HCT116 (cell line): ENCODE data around the gene MAPK8. TPM values are rescaled to one million over a fixed set of nuclear protein-coding genes. Genes with fewer than 3 reads are reported as not detected.

Experiments used
- ATAC-seq: fragments of 200-7000 bp; cut with Tn5 transposase; 2 replicates; pipeline ENCODE4 v1.9.1; 2020; ENCODE audit warnings: mild to moderate bottlenecking, moderate library complexity
- BruUV-seq: library from RNA; stranded (reverse); fragments of 400-500 nt; replicated peaks from 2 replicates; lab custom pipeline; 2021; lab: Mats Ljungman, UMichigan
- CTCF ChIA-PET: fragments of 300-600 bp; sonication (Branson Sonifier 250); formaldehyde crosslinking; loops from one replicate; lab custom pipeline; 2021; ENCODE audit warnings: antibody characterized with exemption; lab: Charles Lee
- POLR2A ChIA-PET: fragments of 300-600, 350-600 bp; sonication (Branson Sonifier 250); formaldehyde crosslinking; loops from one replicate; lab custom pipeline; 2021; ENCODE audit warnings: antibody characterized with exemption; lab: Charles Lee
- RAD21 ChIA-PET, 2 experiments: fragments of 300-600 bp; sonication (Branson Sonifier 250); formaldehyde crosslinking; loops; one replicate each; lab custom pipeline; 2023; ENCODE audit warnings: low total read pairs in 2 of 2; ENCODE audit not compliant: uncharacterized antibody in 2 of 2, unreplicated experiment in 2 of 2, low non-redundant PET in 1 of 2; lab: Charles Lee
- DNase-seq: peaks from one replicate; pipeline ENCODE4 v3.0.0-alpha.2; 2010; ENCODE audit warnings: low read depth, low spot score
- H2AFZ ChIP-seq: fragments of 200-600 bp; shearing (Covaris generic), sonication (generic); 2 replicates; pipeline ENCODE4 v1.6.1; 2017; ENCODE audit warnings: low read depth, mixed run types, mixed read lengths, antibody characterized with exemption, low read length; ENCODE audit not compliant: poor library complexity, severe bottlenecking
- H3K27ac ChIP-seq: 2 replicates; pipeline ENCODE4 v1.5.1; 2012; ENCODE audit warnings: low read depth, low read length
- H3K27me3 ChIP-seq: fragments of 200-600 bp; sonication (generic); 2 replicates; pipeline ENCODE4 v1.6.1; 2016; ENCODE audit warnings: mixed run types, low read length, mixed read lengths; ENCODE audit not compliant: insufficient read depth
- H3K36me3 ChIP-seq, 2 experiments: fragments of 200-500 bp in 1 of 2; fragments of 200-600 bp in 1 of 2; sonication (Bioruptor generic) in 1 of 2; sonication (generic) in 1 of 2; 2 replicates each; pipeline versions ENCODE4 v1.5.1 to v1.6.1; 2014 to 2016; ENCODE audit warnings: low read length in 2 of 2, inconsistent platforms in 1 of 2, mixed read lengths in 1 of 2, mixed run types in 1 of 2; ENCODE audit not compliant: insufficient read depth in 2 of 2, control insufficient read depth in 1 of 2
- H3K4me1 ChIP-seq, 2 experiments: fragments of 200-600 bp in 1 of 2; sonication (generic) in 1 of 2; 2 replicates each; pipeline versions ENCODE4 v1.5.1 to v1.6.1; 2012 to 2017; ENCODE audit warnings: low read length in 2 of 2, inconsistent platforms in 1 of 2, mild to moderate bottlenecking in 1 of 2, mixed read lengths in 1 of 2, mixed run types in 1 of 2, moderate library complexity in 1 of 2; ENCODE audit not compliant: insufficient read depth in 2 of 2, control insufficient read depth in 1 of 2
- H3K4me2 ChIP-seq: fragments of 200-600 bp; sonication (generic); 2 replicates; pipeline ENCODE4 v1.6.1; 2017; ENCODE audit warnings: mixed run types, low read length, mixed read lengths
- H3K4me3 ChIP-seq, 2 experiments: fragments of 200-600 bp in 1 of 2; sonication (generic) in 1 of 2; replicated peaks in 1 of 2; 2 replicates each; pipeline ENCODE4 v1.5.1; 2011 to 2016; ENCODE audit warnings: low read length in 2 of 2, control low read depth in 1 of 2, low read depth in 1 of 2, mild to moderate bottlenecking in 1 of 2, mixed read lengths in 1 of 2, mixed run types in 1 of 2
- H3K79me2 ChIP-seq: fragments of 200-600 bp; sonication (generic); 2 replicates; pipeline ENCODE4 v1.6.1; 2017; ENCODE audit warnings: mild to moderate bottlenecking, mixed run types, low read length, moderate library complexity, mixed read lengths; ENCODE audit not compliant: insufficient read depth
- H3K9ac ChIP-seq: fragments of 200-600 bp; sonication (generic); 2 replicates; pipeline ENCODE4 v1.6.1; 2016; ENCODE audit warnings: low read length, mixed read lengths
- H3K9me2 ChIP-seq: fragments of 200-600 bp; sonication (generic), shearing (Covaris generic); 2 replicates; pipeline ENCODE4 v1.6.1; 2017; ENCODE audit warnings: mixed run types, mild to moderate bottlenecking, moderate library complexity; ENCODE audit not compliant: insufficient read depth
- H3K9me3 ChIP-seq, 2 experiments: fragments of 200-500 bp in 1 of 2; fragments of 200-600 bp in 1 of 2; sonication (Bioruptor generic) in 1 of 2; sonication (generic) in 1 of 2; 2 replicates each; pipeline ENCODE4 v1.6.1; 2014 to 2017; ENCODE audit warnings: low read length in 2 of 2, mixed read lengths in 2 of 2, inconsistent platforms in 1 of 2, low read depth in 1 of 2, mild to moderate bottlenecking in 1 of 2, mixed run types in 1 of 2, moderate library complexity in 1 of 2; ENCODE audit not compliant: control insufficient read depth in 1 of 2, insufficient read depth in 1 of 2
- H4K20me1 ChIP-seq: fragments of 200-600 bp; sonication (generic), shearing (Covaris generic); 2 replicates; pipeline ENCODE4 v1.6.1; 2017; ENCODE audit warnings: mixed run types, mild to moderate bottlenecking, moderate library complexity; ENCODE audit not compliant: insufficient read depth
- ATF3 ChIP-seq: IDR thresholded peaks from 2 replicates; pipeline ENCODE4 v1.6.1; 2012
- CEBPB ChIP-seq: IDR thresholded peaks from 2 replicates; pipeline ENCODE4 v1.6.1; 2012; ENCODE audit warnings: low read depth
- EGR1 ChIP-seq: IDR thresholded peaks from 2 replicates; pipeline ENCODE4 v1.6.1; 2012; ENCODE audit warnings: low read depth
- POLR2A ChIP-seq: IDR thresholded peaks from 2 replicates; pipeline ENCODE4 v1.7.0; 2011; ENCODE audit warnings: borderline replicate concordance; ENCODE audit not compliant: insufficient read depth, insufficient read length; ENCODE audit errors: extremely low read depth
- POLR2AphosphoS5 ChIP-seq: IDR thresholded peaks from 2 replicates; pipeline ENCODE4 v1.6.1; 2011; ENCODE audit warnings: mild to moderate bottlenecking, low read depth, low read length, moderate library complexity
- SP1 ChIP-seq: IDR thresholded peaks from 2 replicates; pipeline ENCODE4 v1.6.1; 2012; ENCODE audit warnings: low read depth
- SRF ChIP-seq: IDR thresholded peaks from 2 replicates; pipeline ENCODE4 v1.6.1; 2012; ENCODE audit warnings: low read depth
- YY1 ChIP-seq: IDR thresholded peaks from 2 replicates; pipeline ENCODE4 v1.6.1; 2011; ENCODE audit warnings: low read length, low read depth, moderate library complexity, mild to moderate bottlenecking; ENCODE audit not compliant: insufficient replicate concordance; ENCODE audit errors: extremely low read depth
- ZBTB33 ChIP-seq: IDR thresholded peaks from 2 replicates; pipeline ENCODE4 v1.6.1; 2011; ENCODE audit warnings: mild to moderate bottlenecking, low read length, moderate library complexity; ENCODE audit not compliant: insufficient replicate concordance; ENCODE audit errors: extremely low read depth
- ZFX ChIP-seq: fragments of 450-650 bp; IDR thresholded peaks from 2 replicates; pipeline ENCODE4 v1.6.1; 2017
- intact Hi-C: fragments of 100-400 bp; cut with micrococcal nuclease; formaldehyde crosslinking; loops from 2 replicates; pipeline ENCODE4 v1.10.0; 2022
- total RNA-seq: library from RNA; stranded (reverse); gene quantifications from one replicate; pipeline ENCODE4 v1.2.1, GENCODE V29; 2021; ENCODE audit not compliant: unreplicated experiment

The MAPK8 gene
- total RNA-seq, 1 experiment from 2014 or later: 71.0 TPM

- DNase-seq: no peak
- H3K27ac ChIP-seq: no peak overlapping the region
- H3K4me3 ChIP-seq: no peak overlapping the region
- no peak overlapping the region for H2AFZ ChIP-seq
- TF ChIP-seq ATF3 (no peak), ZFX (no peak), ZBTB33 (no peak), SRF (no peak), YY1 (no peak), CEBPB (no peak), EGR1 (no peak), POLR2A (no peak), POLR2AphosphoS5 (no peak), SP1 (no peak)
- ChIA-PET CTCF (no interaction called here), POLR2A (no interaction called here), RAD21 (no interaction called here)
- no peaks in the 10 kb centered on the region for H3K9me3 ChIP-seq
- no peaks in the 10 kb centered on the region for H3K36me3 ChIP-seq
- no peaks in the 10 kb centered on the region for H4K20me1 ChIP-seq
- no peak for ATAC-seq
- H3K4me1 ChIP-seq: peaks cover 0 to 4% of the 10 kb centered on the region in 2 experiments; a peak in 1 of 4 replicates
- H3K27me3 ChIP-seq: no peaks in the 10 kb centered on the region
- no peak overlapping the region for H3K9ac ChIP-seq
- H3K79me2 ChIP-seq: no peaks in the 10 kb centered on the region
- BruUV-seq: no TSS peak
- no peak overlapping the region for H3K4me2 ChIP-seq
- no peaks in the 10 kb centered on the region for H3K9me2 ChIP-seq
- intact Hi-C loops: no loop called here
Measured at GRCh38 chr10:48469516-48470020, 163.1 kb downstream of the MAPK8 start.
